ENCODE measurements around the gene PALS1.

GRCh38 chr14:67242168-67242420 lies 859 bp downstream of the PALS1 start:
- TF ChIP-seq RXRA (IDR thresholded peaks at IDR 0.05; ENCODE audit: insufficient read depth, low read depth, low read length) (no peak), CTCF (IDR thresholded peaks at IDR 0.05; ENCODE audit: control extremely low read depth in 1 of 3, insufficient read depth in 1 of 3, low read depth in 1 of 3, low read length in 3 of 3) (no peak), TCF12 (IDR thresholded peaks at IDR 0.05; ENCODE audit: low read depth, low read length) (no peak), CEBPB (IDR thresholded peaks at IDR 0.05; ENCODE audit: low read depth, low read length) (no peak), HDAC2 (IDR thresholded peaks at IDR 0.05; ENCODE audit: borderline replicate concordance in 1 of 2, low read depth in 2 of 2, low read length in 2 of 2) (no peak), EZH2 (IDR thresholded peaks at IDR 0.05; ENCODE audit: low read depth, low read length, severe bottlenecking) (no peak), EGR1 (IDR thresholded peaks at IDR 0.05; ENCODE audit: borderline replicate concordance, low read depth, low read length) (no peak), NANOG (IDR thresholded peaks at IDR 0.05; ENCODE audit: insufficient read depth, low read depth, low read length, poor library complexity, severe bottlenecking) (no peak), SIN3A (conservative IDR thresholded peaks at IDR 0.05 in 1 of 2, IDR thresholded peaks at IDR 0.05 in 1 of 2; ENCODE audit: low read depth in 1 of 2, low read length in 2 of 2) (no peak), JUN (IDR thresholded peaks at IDR 0.05; ENCODE audit: low read depth, low read length) (no peak)
